ENCODE measurements around the gene KRTAP1-3.
"Not testable (repeated sequence)": the region's sequence is repeated elsewhere in the genome, so short reads cannot be mapped to it uniquely, and the experiment has no call there.

KRTAP1-3 gene

DNA sequence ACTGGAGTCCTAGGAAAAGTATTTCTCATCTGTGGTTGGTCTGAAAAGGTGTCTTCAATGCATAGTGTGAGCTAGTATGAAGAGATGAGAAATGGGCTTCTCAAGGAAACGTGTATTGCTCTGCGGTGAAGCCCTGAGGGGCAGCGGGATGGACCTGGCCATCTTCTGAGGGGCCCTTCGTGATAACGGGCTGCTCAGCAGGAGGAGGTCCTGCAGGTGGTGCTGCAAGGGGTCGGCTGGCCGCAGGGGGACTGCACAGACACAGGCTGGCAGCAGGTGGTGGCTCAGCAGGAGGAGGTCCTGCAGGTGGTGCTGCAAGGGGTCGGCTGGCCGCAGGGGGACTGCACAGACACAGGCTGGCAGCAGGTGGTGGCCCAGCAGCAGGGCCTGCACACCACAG lies 19.9 kb upstream of the KRTAP1-3 start:
- not testable (repeated sequence) for DNase-seq (ENCODE audit: low read depth in 1 of 2, low spot score in 1 of 2)

DNA sequence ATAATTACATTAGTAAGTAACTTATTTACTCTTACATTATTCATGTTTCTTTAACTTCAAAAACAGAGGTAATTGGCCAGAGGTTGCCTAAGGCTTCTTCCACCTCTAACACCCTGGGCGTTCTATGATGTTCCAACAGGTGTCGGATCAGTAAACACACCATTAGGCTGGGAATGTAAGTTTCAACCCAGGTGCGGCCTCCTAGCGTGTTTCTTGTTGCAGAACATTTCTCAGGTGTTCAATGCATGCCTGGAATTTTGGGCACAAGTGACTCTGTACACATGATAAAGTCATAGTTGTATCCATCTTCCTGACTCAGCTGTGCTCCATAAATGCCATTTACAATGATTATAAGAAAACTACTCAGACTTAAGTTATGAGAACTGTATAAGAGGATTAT lies 19.4 kb upstream of the KRTAP1-3 start:
- no peak for DNase-seq (ENCODE audit: low read depth in 1 of 2, low spot score in 1 of 2)

DNA sequence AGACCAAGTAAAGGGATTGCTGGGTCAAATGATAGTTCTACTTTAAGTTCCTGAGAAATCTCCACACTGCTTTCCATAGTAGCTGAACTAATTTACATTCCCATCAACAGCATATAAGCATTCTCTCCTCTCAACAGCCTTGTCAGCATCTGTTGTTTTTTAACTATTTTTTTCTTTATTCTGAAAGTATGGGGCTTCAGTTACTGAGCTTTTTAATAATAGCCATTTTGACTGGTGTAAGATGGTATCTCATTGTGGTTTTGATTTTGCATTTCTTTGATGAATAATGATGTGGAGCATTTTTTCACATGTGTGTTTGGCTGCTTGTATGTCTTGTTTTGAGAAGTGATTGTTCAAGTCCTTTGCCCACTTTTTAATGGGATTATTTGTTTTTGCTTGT lies 17.9 kb upstream of the KRTAP1-3 start:
- no peak for DNase-seq (ENCODE audit: low read depth in 1 of 2, low spot score in 1 of 2)

DNA sequence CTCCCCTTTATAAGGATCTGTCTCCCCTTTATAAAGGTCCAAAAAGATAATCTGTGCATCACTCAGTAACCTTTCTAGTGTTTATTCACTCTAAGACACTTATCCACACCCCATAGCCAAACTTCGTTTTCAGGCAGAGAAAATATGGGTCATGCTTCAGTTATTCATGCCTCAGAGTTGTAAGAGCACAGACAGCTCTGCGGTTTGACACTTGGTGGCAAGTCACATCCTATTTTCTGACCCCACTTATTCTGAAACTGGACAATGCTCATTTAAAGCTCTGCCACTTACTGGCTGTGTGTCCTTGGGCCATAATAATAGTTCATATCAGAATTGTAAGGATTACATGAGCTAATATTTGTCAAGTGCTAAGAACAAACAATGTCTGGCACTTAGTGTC lies 14.4 kb upstream of the KRTAP1-3 start:
- no peak for DNase-seq (ENCODE audit: low read depth in 1 of 2, low spot score in 1 of 2)

DNA sequence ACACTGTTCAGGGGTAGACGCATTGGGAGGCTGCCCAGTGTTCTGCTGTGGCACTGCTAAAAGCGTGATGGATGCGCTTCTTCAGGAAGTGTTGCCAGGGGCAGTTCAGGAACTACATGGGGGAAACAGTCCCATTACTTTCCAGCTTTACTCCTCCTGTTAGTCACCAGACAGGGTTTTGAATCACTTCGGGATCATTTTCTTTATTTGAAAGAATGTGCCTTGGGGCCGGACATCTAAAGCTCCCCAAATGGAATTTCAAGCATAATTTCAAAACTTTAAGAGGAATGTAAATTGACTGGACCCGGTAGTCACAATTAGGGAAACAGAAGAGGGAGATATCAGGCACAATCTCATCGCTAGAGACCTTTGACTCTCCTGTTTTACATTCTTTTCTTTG lies 13.8 kb upstream of the KRTAP1-3 start:
- no peak for DNase-seq (ENCODE audit: low read depth in 1 of 2, low spot score in 1 of 2)

DNA sequence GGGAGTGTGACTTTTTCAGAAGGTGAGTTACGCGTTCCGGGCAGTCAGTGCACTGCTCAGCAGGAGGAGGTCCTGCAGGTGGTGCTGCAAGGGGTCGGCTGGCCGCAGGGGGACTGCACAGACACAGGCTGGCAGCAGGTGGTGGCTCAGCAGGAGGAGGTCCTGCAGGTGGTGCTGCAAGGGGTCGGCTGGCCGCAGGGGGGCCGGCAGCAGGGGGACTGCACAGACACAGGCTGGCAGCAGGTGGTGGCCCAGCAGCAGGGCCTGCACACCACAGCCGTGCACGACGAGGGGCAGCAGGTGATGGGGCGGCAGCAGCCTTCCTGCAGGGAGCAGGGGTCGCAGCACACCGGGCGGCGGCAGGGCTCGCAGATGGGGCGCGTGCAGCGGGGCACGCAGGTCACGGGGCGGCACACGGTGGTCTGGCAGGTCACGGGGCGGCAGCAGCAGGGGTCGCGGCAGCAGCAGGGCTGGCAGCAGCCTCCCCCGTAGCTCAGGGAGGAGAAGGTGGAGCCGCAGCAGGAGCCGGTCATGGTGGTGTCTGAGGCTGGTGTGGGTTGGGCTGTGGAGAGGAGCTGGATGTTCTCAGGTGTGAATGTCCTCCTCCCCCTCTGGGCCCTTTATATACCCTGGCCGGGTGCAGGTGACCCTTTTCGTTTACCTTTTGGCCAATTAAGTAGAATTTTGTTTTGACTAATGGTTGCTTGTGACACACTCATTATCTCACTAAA lies 12.2 kb upstream of the KRTAP1-3 start, which contains the start of gene KRTAP2-1:
Gene KRTAP2-1, minus strand, starts transcription at position 582 of the 731 bp plus-strand sequence. Its CDS starts 49 bp downstream, at position 533.
- DNase-seq (ENCODE audit: low read depth in 1 of 2, low spot score in 1 of 2): not testable (repeated sequence)

DNA sequence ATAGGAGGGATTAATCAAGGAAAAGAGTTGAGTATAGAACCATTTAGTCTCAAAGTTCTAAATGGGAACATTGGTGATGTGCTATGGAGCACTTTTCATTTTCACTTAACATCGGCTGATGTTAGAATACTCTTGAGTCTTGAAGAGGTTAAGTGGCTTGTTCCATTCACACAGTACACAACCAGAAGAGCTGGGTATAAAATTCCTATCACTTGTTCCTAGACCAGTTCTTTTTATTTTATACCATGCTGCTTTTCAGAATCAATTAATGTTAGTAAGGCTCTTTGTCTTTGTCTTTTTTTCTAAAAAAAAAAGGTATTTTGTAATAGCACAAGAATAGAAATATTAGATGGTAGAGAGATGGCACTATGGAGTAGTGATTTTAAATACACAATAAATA lies 8.3 kb upstream of the KRTAP1-3 start:
- DNase-seq (ENCODE audit: low read depth in 1 of 2, low spot score in 1 of 2): no peak

DNA sequence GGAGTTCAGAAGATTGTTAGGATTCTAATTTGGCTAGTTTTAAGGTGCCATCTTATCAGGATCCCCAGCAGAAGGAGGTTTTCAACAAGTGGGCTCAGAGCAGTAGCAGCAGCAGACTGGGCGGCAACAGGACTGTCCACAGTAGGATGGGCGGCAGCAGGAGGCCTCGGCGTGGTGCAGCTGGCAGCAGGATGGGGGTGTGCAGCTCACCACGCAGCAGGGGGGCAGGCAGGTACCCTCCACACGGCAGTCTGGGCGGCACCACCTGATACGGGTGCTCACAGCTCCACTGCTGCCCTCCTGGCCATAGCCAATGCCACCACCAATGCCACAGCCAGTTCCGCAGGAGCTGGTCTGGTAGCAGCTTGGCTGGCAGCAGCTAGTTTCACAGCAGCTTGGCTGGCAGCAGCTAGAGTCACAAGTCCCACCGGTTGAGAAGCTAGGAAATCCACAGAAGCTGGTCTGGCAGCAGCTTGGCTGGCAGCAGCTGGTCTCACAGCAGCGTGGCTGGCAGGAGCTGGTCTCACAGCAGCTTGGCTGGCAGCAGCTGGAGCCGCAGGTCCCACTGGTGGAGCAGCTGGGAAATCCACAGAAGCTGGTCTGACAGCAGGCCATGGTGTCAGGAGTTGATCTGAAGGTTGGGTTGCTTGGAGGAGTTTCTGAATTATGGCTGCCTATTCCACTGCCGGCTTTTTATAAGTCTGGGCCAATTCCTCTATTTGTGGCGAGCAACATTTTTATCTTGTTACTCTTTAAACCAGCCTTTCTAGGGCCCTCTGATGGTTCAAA lies 6.3 kb upstream of the KRTAP1-3 start, which contains the start of gene KRTAP1-1:
Gene KRTAP1-1, minus strand, starts transcription at position 668 of the 789 bp plus-strand sequence. Its CDS starts 53 bp downstream, at position 615.
- not testable (repeated sequence) for DNase-seq (ENCODE audit: low read depth in 1 of 2, low spot score in 1 of 2)

DNA sequence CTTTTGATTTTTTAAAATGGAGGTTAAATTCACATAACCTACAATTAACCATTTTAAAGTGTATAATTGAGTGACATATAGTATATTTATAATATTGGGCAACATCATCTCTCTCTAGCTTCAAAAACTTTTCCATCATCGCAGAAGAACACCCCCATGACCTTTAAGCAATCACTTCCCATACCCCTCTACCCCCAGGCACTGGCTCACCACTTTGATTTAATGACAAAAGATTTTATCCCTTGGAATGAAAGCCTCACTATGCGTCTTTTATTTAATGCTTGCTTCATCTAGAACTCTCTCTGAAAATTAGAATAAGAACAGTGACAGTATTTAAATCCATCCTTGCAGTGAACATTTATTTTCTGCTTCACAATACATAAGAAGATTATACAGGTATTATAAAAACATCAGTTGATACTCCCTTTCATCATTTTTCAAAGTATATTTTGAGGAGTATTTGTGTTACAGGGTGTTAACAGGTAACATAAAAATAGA lies 3.2 kb upstream of the KRTAP1-3 start:
- DNase-seq (ENCODE audit: low read depth in 1 of 2, low spot score in 1 of 2): no peak

DNA sequence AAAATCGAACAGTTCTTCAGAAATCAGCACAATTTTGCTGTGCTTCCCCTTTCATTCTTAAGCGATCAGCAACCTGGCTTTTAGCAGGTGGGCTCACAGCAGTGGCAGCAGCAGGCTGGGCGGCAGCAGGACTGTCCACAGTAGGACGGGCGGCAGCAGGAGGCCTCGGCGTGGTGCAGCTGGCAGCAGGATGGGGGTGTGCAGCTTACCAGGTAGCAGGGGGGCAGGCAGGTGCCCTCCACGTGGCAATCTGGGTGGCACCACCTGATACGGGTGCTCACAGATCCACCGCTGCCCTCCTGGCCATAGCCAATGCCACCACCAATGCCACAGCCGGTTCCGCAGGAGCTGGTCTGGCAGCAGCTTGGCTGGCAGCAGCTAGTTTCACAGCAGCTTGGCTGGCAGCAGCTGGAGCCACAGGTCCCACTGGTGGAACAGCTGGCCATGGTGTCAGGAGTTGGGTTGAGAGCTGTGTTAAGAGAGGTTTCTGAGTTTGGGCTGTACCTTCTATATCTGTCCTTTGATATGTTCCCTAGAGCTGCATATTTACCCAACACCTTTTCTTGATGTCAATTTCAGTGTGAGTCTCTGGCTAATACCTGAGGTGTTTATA lies 4.9 kb downstream of the KRTAP1-3 start, which contains the start of gene KRTAP1-4:
Gene KRTAP1-4, minus strand, starts transcription at position 563 of the 613 bp plus-strand sequence. Its CDS starts 117 bp downstream, at position 446.
- DNase-seq (ENCODE audit: low read depth in 1 of 2, low spot score in 1 of 2): no peak

DNA sequence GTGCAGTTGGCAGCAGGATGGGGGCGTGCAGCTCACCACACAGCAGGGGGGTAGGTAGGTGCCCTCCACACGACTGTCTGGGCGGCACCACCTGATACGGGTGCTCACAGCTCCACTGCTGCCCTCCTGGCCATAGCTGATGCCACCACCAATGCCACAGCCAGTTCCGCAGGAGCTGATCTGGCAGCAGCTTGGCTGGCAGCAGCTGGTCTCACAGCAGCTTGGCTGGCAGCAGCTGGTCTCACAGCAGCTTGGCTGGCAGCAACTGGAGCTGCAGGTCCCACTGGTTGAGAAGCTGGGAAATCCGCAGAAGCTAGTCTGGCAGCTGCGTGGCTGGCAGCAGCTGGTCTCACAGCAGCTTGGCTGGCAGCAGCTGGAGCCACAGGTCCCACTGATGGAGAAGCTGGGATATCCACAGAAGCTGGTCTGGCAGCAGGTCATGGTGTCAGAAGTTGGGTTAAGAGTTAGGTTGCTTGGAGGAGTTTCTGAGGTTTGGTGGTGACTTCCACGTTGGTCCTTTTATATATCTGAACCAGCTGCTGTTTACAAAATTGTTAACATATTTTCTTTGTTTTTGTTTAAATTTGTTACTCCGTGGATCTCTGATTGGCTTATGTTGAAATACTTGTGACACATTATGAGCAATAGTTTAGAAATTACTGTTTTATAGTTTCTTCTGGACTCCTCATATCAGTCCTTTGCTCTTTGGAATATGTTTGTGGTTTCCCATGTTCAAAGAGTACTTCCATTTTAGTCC lies 7.8 kb downstream of the KRTAP1-3 start, which contains the start of gene KRTAP1-5:
Gene KRTAP1-5, minus strand, starts transcription at position 494 of the 757 bp plus-strand sequence. Its CDS starts 53 bp downstream, at position 441.
- no peak for DNase-seq (ENCODE audit: low read depth in 1 of 2, low spot score in 1 of 2)

DNA sequence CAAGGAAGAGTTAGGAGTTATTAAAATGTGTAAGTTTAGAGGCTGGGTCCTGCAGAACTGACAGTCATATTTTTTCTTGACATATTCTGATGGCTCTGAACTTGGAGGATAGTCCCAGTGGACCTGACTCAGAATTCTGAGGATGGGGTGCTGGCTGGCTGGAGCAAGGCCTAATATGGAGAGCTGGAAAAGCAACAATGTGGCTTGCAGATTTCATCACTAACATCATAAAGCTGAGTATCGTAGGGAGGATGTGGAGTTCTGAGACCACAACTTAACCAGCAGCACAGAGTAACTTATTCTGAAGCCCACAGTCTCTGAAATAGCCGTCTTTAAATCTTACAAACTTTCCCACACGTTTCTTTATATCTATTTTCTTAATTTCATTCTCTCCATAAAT lies 10.0 kb downstream of the KRTAP1-3 start:
- DNase-seq (ENCODE audit: low read depth in 1 of 2, low spot score in 1 of 2): no peak

DNA sequence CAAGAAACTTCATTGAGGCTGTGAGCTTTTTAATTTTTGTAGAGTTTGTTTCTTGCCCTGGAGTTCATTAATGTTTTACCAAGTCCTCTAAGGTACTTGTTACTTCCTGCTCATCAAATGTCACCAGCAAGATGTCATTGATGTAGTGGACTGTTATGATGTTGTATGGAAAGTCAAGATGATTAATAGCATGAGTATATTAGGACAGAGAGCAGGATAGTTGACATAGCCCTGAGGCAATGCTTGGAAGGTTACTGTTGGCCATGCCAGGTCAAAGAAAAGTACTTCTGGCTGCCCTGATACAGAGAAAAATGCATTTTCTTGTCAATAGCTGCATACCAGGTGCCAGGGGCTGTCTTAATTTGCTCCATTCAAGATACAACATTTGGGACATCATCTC lies 14.3 kb downstream of the KRTAP1-3 start:
- DNase-seq (ENCODE audit: low read depth in 1 of 2, low spot score in 1 of 2): no peak

DNA sequence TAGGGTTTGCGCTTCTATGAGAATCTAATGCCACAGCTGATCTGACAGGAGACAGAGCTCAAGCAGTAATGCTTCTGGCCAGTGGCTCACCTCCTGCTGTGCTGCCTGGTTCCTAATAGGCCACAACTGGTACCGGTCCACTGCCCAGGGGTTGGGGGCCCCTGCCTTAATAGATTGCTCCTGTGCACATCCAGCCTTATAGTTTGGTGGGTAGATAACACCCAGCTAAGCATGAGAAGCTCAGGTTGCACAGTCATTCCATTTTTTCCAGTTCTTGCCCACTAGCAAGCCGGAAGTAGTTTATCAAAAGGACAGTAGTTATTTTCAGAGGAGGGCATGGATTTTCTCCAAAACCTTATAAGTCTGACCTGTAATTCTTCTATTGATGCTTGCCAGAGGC lies 15.3 kb downstream of the KRTAP1-3 start:
- no peak for DNase-seq (ENCODE audit: low read depth in 1 of 2, low spot score in 1 of 2)

DNA sequence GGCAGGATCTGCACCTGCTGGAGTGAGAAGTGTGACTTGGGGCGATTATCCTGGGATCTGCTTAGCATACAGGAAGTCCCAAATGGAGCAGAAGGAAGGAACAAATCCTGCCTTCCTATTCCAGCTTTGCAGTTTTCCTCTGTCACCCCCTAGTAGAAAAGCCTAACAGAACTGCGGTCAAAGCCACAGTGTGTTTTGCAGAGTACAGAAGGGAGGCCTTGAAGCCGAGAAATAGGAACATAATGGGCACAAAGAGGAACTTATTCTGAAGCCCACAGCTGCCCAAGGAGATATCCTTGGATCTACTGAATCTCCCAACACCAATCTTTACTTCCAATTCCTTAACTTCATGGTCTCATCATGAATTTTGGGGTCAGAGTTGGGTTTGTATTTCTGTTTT lies 16.1 kb downstream of the KRTAP1-3 start:
- no peak for DNase-seq (ENCODE audit: low read depth in 1 of 2, low spot score in 1 of 2)

DNA sequence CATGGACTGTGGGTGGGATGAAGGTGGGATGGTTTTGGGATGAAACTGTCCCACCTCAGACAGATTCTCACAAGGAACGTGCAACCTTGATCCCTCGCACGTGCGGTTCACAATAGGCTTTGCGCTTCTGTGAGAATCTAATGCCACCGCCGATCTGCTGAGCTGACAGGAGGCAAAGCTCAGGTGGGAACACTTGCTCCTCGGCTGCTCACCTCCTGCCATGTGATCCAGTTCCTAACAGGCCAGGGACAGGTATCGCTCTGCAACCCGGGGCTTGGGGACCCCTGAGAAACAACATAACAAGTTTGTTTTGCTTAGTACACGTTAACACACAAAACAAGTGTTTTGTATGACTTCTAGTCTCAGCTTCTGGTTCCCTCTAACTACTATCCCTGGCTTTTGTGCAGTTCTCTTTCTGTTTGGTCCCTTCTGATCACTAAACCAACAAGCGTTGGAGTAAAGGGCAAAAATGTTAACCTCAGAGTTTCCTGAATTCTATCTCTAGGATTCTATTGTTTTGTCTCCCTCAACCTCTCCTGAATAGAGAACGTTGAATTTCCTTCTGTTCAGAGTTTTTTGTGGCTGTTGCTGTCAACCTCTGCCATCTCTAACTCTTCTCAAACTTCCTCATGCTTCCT lies 18.0 kb downstream of the KRTAP1-3 start:
- DNase-seq (ENCODE audit: low read depth in 1 of 2, low spot score in 1 of 2): no peak

DNA sequence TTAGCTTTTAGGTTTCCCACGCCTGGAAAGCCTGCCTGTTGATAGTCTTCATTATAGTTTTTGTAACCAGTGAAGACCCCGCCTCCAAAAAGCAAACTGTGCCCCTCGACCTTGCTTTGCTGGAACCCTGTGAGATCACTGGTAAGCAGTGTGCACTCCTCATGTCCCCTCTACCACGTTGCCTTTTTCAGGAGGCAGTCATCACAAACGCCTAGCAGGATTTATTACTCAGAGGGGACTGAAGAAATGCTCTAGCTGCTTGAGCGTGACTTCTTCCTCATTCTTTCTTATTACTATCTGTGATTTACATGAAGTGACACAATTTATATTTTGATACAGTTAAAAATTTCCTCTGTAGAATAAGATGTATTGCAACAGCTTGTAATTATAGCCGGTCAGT lies 19.2 kb downstream of the KRTAP1-3 start:
- no peak for DNase-seq (ENCODE audit: low read depth in 1 of 2, low spot score in 1 of 2)

DNA sequence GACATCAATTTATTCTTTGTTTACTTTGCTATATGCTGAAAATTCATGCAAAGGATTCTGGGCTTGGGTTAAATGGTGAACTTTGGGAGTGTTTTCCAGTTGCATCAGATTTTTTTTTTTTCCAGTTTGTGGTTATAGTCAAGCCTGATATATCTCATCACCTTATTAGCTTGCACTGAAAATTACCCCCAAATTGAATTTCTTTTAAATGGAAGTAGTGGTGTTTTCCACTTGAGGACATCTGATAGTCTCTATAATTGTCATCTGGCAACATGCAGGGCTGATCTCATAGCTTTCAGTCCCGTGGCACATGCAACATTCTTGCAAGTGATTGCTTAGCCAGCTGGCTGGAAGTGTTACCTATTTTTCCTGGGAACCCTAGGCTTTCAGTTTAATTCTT lies 21.1 kb downstream of the KRTAP1-3 start:
- no peak for DNase-seq (ENCODE audit: low read depth in 1 of 2, low spot score in 1 of 2)

DNA sequence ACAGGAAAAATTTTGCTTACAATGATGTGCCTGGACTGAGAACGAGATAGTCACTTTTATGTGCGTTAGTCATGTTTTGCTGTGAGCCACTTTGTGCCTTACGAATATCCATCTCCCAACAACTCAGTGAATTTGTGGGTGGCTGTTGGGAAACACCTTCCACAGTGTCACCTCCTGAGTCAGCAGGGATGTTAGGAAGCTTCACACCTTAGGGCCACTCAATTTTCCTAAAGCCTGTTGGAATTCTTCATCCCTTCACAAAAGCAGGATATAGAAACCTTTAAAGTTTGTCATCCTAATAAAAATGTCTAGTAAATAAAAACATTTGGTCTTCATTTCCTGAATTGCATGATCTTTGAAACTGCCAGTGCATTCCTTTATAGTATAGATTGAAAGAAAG lies 21.5 kb downstream of the KRTAP1-3 start:
- DNase-seq (ENCODE audit: low read depth in 1 of 2, low spot score in 1 of 2): no peak

All from activated CD4-positive, alpha-beta T cell treated with anti-CD3 and anti-CD28 coated beads, Interleukin-2, amount 50 U/mL, for 24 hours (primary cell).